CD4-positive, alpha-beta T cell treated with Interleukin-6 at 100 ng/mL for 8 hours (primary cell): ENCODE data around the gene STXBP6.

Source experiments
- DNase-seq: peaks from one replicate; pipeline ENCODE4 v3.0.0-alpha.2; 2020; ENCODE audit warnings: mixed read lengths, low spot score

The STXBP6 gene

GRCh38 chr14:25015761-25016160 lies 34.2 kb downstream of the STXBP6 start:
- no peak for DNase-seq

DNA sequence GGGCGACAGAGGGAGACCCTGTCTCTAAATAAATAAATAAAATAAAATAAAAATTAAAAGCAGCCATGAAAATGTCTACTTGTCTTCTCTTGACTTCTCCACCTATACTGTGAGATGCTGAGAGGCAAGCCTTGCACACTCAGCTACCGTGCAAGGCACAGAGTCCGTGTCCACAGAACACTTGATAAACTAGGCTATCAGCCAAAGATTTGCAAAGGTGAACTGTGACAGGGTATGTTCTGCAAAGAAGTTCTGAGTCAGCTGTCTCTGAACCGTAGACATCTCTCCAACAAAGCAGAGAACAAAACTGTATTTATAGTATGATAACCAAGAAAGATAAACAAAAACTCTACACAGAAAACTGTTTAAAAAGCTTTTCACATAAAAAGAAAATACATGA lies 35.5 kb downstream of the STXBP6 start:
- DNase-seq = no peak

GRCh38 chr14:25011095-25011494 lies 38.9 kb downstream of the STXBP6 start:
- DNase-seq = no peak

DNA sequence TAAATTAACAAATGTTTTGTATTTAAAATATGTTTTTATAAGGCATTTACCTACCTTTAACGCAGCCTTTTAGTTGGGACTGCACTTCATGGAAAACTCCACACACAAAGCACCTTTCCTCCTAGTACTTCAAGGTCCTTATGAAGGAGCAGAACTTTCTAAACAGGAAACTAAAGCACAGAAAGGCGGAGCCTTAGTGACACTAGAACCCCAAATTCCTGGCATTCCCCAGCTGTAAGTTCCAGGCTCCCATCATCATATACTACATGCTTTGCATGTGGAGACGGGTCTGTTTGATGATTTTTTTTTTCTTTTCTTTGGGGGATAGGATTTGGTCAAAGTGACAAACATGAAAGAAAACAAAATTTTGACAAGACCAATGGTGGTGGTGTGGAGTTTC lies 39.5 kb downstream of the STXBP6 start:
- no peak for DNase-seq

DNA sequence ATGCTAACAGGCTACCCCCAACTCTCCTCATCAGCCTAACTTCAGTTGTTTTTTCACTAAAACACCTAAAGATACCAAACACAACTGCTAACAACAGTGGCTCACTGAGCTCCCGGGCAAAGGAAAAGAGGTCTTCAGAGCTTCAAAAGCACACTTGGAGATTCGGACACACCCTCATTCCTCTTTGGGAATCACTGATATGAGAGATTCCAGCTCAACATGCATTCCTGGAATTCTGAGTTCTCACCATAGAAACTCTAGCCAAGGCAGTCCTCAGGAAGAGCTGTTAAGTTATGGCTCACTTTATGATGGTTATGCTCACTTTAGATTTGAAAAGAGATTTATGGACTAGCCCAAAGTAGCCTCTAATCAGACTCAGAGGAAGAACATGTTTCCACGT lies 40.1 kb downstream of the STXBP6 start:
- DNase-seq = no peak

GRCh38 chr14:25007832-25008231 lies 42.1 kb downstream of the STXBP6 start:
- no peak for DNase-seq

DNA sequence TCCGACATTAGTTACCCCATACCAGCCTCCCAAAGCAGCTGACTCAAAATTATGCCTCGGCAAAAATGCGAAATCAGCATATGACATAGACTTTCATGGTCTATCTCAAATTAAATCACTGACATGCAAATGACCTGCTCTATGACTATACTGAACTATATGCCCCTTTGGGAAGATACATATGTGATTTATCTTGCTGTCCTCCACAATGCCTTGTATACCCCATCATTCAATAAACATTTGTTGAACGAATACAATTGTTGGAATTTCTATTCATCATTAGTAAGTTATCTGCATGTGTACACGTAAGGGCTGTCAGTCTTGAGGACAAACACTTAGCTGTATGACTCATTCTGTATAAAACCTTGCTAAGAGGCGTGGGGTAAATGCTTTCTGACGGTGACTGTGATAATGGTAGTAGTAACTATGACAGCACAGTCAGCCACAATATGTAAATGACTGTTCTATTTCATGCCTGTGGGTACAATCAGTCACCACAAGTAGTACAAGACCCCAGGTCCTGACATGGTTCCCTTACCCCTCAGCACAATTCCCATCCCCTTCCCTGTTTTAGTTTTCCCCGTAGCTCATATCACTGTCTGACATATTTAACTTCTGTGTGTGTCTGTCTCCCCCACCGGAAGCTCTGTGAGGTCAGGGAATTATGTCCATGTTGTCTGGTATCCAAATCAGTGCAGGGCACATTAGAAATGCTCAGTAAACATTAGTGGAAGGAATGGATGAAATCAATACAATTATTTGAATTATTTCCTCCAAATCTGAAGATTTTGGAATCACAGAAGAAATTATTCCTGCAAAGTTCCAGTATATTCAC lies 42.8 kb downstream of the STXBP6 start:
- DNase-seq = no peak

DNA sequence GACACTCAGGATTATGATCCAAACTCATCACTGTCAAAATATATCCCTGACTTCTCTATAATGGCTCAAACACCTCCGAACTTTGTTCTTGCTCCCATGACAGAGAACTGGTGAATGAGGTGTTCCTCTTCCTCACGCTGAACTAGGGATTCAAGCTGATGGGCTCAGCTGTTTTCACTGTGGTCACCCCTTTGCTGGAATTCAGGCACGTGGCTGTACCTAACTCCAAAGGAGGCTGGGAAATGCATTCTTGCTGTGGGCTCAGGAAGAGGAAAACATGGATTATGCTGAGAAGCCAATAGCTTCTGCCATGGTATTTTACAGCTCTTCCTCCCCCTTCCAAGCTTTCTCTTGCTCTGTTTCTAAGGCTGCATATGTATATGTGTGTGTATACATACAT lies 43.9 kb downstream of the STXBP6 start:
- no peak for DNase-seq

- no peak for DNase-seq
These were observed 45.5 kb downstream of the STXBP6 start for GRCh38 chr14:25004389-25004809.

GRCh38 chr14:25003537-25003936 lies 46.4 kb downstream of the STXBP6 start:
- no peak for DNase-seq

GRCh38 chr14:25001601-25002000 lies 48.3 kb downstream of the STXBP6 start:
- DNase-seq = no peak

DNA sequence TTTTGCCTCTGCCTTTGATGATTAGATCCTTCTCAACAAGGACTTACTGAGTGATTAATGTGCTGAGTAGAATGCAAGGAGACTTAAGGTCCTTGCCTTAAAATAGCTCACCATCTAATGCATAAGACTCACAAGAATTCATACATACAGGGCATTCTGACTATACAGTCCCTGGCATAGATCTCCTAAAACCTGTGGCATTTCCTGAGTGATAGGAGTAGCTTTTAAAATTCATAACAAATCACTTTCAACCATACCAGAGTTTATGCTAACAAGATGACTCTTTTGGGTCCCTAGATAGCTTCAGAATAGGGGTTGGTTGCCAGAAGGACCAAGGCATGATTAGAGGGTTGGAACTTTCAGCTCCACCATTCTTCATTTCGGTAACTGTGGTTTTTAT lies 48.8 kb downstream of the STXBP6 start:
- no peak for DNase-seq

DNA sequence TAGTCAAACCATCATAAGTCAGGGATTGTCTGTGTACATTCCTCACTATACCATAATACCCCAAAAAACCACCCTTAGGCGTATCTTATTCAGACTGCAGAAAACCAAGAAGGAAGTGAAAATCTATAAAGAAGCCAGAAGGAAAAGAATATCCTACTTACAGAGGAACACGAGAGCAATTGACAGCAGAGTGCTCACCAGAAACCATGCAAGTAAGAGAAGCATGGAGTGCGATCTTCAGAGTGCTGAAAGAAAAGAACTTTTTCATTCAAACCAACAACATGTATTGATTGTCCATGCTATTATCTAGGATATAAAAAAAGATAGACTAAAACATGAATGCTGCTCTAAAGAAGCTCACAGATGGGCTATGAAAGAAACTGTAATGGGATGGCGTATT lies 50.8 kb downstream of the STXBP6 start:
- DNase-seq = no peak

DNA sequence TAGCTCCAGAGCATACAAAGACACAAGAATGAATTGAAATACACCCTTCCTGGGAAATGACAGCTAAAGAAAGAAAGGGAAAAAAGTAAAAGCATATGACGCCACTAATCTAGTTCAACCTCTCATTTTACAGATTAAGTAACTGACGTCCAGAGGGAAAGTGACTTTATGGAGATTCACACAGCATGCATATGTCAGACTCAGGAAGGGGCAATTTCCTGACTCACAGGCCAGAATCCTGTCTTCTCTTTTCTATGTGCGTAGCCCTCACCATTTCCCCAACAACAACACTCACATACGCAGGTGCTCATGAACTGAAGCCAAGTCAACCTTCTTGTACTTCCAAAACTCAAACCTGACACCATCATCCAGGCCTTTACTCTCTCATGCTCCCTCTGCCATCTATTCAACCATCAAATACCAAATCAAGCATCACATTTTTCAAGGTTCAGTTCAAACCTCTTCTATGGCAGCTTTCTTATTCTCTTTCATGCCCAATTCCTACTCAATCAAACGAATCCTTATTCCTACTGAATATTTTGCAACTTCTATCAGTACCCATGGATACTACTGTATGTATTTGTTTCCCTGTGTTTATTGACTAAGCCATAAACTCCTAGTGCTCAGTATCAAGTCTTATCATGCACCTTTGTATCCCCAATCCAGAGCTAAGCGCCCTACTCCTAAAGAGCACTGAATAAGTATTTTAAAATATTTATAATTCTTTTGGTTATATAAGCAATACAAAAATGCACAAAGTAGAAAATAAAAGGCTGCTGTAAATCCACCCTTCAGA lies 52.8 kb downstream of the STXBP6 start:
- DNase-seq = no peak

DNA sequence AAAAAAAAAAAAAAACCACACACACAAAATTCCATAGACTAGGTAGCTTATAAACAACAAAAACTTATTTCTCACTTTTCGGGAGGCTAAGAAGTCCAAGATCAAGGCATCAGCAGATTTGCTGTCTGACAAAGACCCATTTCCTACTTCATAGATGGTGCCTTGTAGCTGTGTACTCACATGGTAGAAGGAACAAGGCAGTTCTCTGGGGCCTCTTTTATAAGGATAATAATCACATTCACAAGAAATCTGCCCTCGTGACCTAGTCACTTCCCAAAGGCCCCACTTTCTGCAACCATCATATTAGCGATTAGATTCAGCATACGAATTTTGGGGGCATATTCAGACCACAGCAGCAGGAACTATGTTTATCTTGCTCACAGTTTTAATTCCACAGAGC lies 54.9 kb downstream of the STXBP6 start:
- no peak for DNase-seq

- no peak for DNase-seq
These were observed 56.3 kb downstream of the STXBP6 start for GRCh38 chr14:24993631-24994030.

DNA sequence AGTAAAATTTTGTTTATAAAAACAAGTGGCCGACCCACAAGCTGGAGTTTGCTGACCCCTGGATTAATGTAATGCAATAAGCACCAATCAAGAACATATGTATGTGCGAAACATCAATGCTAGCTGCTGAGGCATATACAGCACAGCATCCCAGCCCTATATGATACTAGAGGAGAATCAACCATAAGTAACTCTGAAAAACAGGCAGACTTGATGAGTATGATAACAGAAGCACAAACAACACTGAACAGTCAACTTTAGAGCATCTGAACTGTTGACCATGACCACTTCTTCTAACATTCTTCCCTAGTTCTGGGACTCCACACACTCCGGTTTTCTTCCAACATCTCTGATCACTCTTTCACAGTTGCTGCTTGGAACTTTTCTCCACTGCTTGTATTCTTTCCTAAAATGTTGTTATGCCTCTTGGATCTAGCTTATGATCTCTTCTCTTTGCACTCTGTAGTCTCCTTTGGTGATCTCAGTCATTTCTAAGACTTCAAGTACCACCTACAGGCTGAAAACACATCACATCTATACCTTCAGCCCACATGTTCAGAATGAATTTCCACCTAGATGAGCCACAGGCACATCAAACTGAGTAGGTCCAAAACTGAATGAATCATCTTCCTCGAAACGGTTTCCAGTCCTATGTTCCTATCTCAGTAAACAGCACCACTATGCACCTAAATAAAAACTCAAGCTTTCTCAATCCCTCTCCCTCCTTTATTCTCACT lies 57.2 kb downstream of the STXBP6 start:
- DNase-seq = no peak

- DNase-seq = no peak
These were observed 58.1 kb downstream of the STXBP6 start for GRCh38 chr14:24991821-24992220.

- DNase-seq = no peak
These were observed 58.7 kb downstream of the STXBP6 start for GRCh38 chr14:24991288-24991687.

GRCh38 chr14:24990773-24991172 lies 59.2 kb downstream of the STXBP6 start:
- no peak for DNase-seq

- DNase-seq = no peak
These were observed 59.9 kb downstream of the STXBP6 start for GRCh38 chr14:24990050-24990449.

GRCh38 chr14:24988760-24989159 lies 61.2 kb downstream of the STXBP6 start:
- DNase-seq = no peak
